Panc1 (cell line): ENCODE results near the gene SMAD6.

ENCODE experiments used
- CTCF ChIP-seq: fragments of 450-650 bp; IDR thresholded peaks from 2 replicates; pipeline ENCODE4 v1.5.1; 2017; ENCODE audit warnings: mild to moderate bottlenecking
- POLR2AphosphoS5 ChIP-seq: IDR thresholded peaks from 2 replicates; pipeline ENCODE4 v1.6.1; 2012; ENCODE audit warnings: mild to moderate bottlenecking, low read depth, low read length, moderate library complexity
- REST ChIP-seq, 2 experiments: IDR thresholded peaks; 2 replicates each; pipeline ENCODE4 v1.6.1; 2011 to 2012; ENCODE audit warnings: low read depth in 2 of 2, control low read depth in 1 of 2, low read length in 1 of 2, mild to moderate bottlenecking in 1 of 2, moderate library complexity in 1 of 2; ENCODE audit not compliant: insufficient read depth in 1 of 2
- SIN3A ChIP-seq: IDR thresholded peaks from 2 replicates; pipeline ENCODE4 v1.6.1; 2012; ENCODE audit warnings: low read depth, mild to moderate bottlenecking, low read length, moderate library complexity, borderline replicate concordance; ENCODE audit not compliant: insufficient read depth
- TCF7L2 ChIP-seq: IDR thresholded peaks from 2 replicates; pipeline ENCODE4 v1.6.1; 2011; ENCODE audit warnings: mild to moderate bottlenecking, low read depth, low read length, inconsistent platforms

GRCh38 chr15:66682246-66682645, 19.8 kb upstream of the SMAD6 start:
- TF ChIP-seq CTCF (no peak), POLR2AphosphoS5 (no peak), REST (IDR thresholded peaks at IDR 0.05; ENCODE audit: insufficient read depth in 1 of 2, low read depth in 2 of 2, low read length in 1 of 2) (no peak), TCF7L2 (no peak), SIN3A (no peak)
